Prostate gland (tissue), 2 donors: Measurements from ENCODE around the gene RALGPS2.

Experiments used
- POLR2A ChIP-seq: fragments of 450-650 bp; IDR thresholded peaks from one replicate; pipeline ENCODE4 v1.6.1; 2016; ENCODE audit warnings: antibody characterized with exemption, mild to moderate bottlenecking
- POLR2AphosphoS5 ChIP-seq: sonication (generic); formaldehyde crosslinking; IDR thresholded peaks from one replicate; pipeline ENCODE4 v1.6.1; 2017; ENCODE audit warnings: antibody characterized with exemption
- TF ChIP-seq, protein P1 (sequence below), 4 experiments: fragments of 200-600 bp in 2 of 4; fragments of 450-650 bp in 2 of 4; sonication (generic) in 2 of 4; IDR thresholded peaks; 1 replicate in 3 of 4; 2 replicates in 1 of 4; pipeline ENCODE4 v1.5.1; 2016 to 2019; ENCODE audit warnings: antibody characterized with exemption in 4 of 4, mild to moderate bottlenecking in 2 of 4, moderate library complexity in 2 of 4

DNA sequence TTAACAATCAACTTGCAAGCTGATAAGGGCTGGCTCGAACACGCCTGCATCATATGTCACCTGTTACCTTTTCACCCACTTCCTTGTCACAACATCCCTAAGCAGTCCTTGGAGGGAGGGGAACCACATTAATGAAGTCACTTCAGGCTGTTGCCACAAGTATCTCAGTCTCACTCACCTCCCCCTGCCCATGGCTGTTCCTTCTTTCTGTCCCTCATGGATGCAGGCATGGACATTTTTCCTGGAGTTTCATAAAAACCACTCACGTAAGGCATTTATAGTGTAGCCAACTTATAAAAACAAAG, 222.6 kb downstream of the RALGPS2 start:
- TF ChIP-seq POLR2AphosphoS5 (no peak), POLR2A (no peak)
- TF ChIP-seq, protein P1, sequence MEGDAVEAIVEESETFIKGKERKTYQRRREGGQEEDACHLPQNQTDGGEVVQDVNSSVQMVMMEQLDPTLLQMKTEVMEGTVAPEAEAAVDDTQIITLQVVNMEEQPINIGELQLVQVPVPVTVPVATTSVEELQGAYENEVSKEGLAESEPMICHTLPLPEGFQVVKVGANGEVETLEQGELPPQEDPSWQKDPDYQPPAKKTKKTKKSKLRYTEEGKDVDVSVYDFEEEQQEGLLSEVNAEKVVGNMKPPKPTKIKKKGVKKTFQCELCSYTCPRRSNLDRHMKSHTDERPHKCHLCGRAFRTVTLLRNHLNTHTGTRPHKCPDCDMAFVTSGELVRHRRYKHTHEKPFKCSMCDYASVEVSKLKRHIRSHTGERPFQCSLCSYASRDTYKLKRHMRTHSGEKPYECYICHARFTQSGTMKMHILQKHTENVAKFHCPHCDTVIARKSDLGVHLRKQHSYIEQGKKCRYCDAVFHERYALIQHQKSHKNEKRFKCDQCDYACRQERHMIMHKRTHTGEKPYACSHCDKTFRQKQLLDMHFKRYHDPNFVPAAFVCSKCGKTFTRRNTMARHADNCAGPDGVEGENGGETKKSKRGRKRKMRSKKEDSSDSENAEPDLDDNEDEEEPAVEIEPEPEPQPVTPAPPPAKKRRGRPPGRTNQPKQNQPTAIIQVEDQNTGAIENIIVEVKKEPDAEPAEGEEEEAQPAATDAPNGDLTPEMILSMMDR (IDR thresholded peaks at IDR 0.05) = no peak
